Osteocyte (in vitro differentiated cells): ENCODE measurements around the gene PHF21B. TPM values are rescaled to one million over a fixed set of nuclear protein-coding genes. Genes with fewer than 3 reads are reported as not detected.

Source experiments
- DNase-seq: peaks from one replicate; pipeline ENCODE4 v3.0.0; 2021; ENCODE audit warnings: mixed read lengths; ENCODE audit not compliant: unreplicated experiment; ENCODE audit errors: extremely low spot score
- H3K27ac Mint-ChIP-seq: one replicate; pipeline ENCODE4 v1.8.0; 2021; ENCODE audit warnings: mild to moderate bottlenecking, mixed read lengths; ENCODE audit not compliant: unreplicated experiment
- H3K27me3 Mint-ChIP-seq: one replicate; pipeline ENCODE4 v1.8.0; 2021; ENCODE audit warnings: mixed read lengths; ENCODE audit not compliant: unreplicated experiment
- H3K36me3 Mint-ChIP-seq: one replicate; pipeline ENCODE4 v1.8.0; 2021; ENCODE audit warnings: mixed read lengths; ENCODE audit not compliant: unreplicated experiment
- H3K4me1 Mint-ChIP-seq: one replicate; pipeline ENCODE4 v1.8.0; 2021; ENCODE audit warnings: mixed read lengths; ENCODE audit not compliant: unreplicated experiment
- H3K4me3 Mint-ChIP-seq: one replicate; pipeline ENCODE4 v1.8.0; 2021; ENCODE audit warnings: mild to moderate bottlenecking, moderate library complexity, mixed read lengths; ENCODE audit not compliant: unreplicated experiment
- H3K9me3 Mint-ChIP-seq: one replicate; pipeline ENCODE4 v1.8.0; 2021; ENCODE audit warnings: mixed read lengths; ENCODE audit not compliant: unreplicated experiment
- CTCF ChIP-seq: fragments of 200-600 bp; sonication (generic); IDR thresholded peaks from 2 replicates; pipeline ENCODE4 v1.5.0; 2021; ENCODE audit warnings: antibody characterized with exemption, mild to moderate bottlenecking, moderate library complexity
- total RNA-seq: library from RNA; stranded (reverse); gene quantifications from 2 replicates; pipeline ENCODE4 v1.2.1, GENCODE V29; 2021

The PHF21B gene
- total RNA-seq, 1 donor from 2014 or later = 0.54 TPM

DNA sequence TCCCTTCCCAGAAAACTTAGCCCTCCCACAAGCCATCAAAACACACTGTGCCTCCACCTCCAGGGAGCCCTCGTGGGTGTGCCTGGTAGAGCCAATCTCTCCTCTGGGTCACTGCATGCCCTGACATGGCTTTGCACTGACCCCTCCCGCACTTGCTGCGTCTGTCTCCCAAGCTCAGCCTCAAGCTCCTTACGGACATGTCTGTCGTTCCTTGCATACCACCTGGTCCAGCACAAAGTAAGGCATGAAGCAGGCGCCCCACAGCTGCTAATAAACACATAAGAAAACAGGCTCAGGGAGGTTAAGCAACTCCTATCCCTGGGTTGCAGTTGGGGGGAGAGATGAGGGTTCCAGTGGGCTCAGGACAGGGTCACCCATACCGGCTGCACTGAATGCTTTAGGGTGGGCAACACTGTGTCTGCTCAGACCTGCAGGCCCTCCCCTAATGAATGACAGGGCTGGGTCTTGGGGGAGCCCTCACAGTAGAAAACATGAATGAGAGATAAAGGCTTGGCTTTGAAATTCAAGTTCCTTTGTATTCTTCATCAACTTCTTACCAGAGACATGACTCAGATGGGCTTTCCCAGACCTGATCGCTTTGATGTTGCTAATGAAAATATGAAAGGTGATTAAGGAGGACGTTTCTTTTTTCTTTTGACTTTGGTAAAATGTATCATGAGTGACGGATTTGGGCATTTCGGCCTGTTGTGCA lies 38.0 kb downstream of the PHF21B start:
- H3K36me3 Mint-ChIP-seq = no peaks in the 10 kb centered on the region
- H3K4me3 Mint-ChIP-seq = no peak overlapping the region
- H3K27me3 Mint-ChIP-seq = no peaks in the 10 kb centered on the region
- no peaks in the 10 kb centered on the region for H3K9me3 Mint-ChIP-seq
- no peak for DNase-seq
- H3K4me1 Mint-ChIP-seq = no peaks in the 10 kb centered on the region
- no peak for TF ChIP-seq CTCF
- H3K27ac Mint-ChIP-seq = no peak overlapping the region

- DNase-seq = no peak
- no peak for TF ChIP-seq CTCF
- no peaks in the 10 kb centered on the region for H3K27me3 Mint-ChIP-seq
- H3K36me3 Mint-ChIP-seq = no peaks in the 10 kb centered on the region
- H3K27ac Mint-ChIP-seq = no peak overlapping the region
- no peaks in the 10 kb centered on the region for H3K4me1 Mint-ChIP-seq
- H3K4me3 Mint-ChIP-seq = no peak overlapping the region
- no peaks in the 10 kb centered on the region for H3K9me3 Mint-ChIP-seq
Measured at GRCh38 chr22:44970291-44970690, 39.5 kb downstream of the PHF21B start.

DNA sequence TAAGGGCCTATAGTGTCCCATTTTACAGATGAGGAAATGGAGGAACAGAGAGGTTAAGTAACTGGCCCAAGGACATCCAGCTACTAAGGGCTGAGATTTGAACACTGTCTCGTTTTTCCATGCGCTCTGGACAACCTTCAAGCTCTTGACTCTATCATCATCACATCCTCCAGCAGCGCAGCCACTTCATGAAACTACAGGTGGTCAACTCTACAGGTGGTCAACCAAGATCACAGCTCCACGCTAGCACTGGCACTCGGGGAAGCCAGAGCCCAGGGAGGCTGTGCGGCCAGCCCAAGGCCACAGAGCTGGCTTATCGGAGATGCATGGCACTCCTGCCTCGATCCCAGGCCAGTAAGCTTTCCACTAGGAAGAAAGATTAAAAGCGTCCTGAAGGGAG lies 40.0 kb downstream of the PHF21B start:
- no peak for TF ChIP-seq CTCF
- H3K27me3 Mint-ChIP-seq = no peaks in the 10 kb centered on the region
- H3K27ac Mint-ChIP-seq = no peak overlapping the region
- H3K4me1 Mint-ChIP-seq = no peaks in the 10 kb centered on the region
- no peak for DNase-seq
- H3K4me3 Mint-ChIP-seq = no peak overlapping the region
- no peaks in the 10 kb centered on the region for H3K9me3 Mint-ChIP-seq
- H3K36me3 Mint-ChIP-seq = no peaks in the 10 kb centered on the region

GRCh38 chr22:44968736-44969135 lies 41.1 kb downstream of the PHF21B start:
- Mint-ChIP-seq H3K27ac (no peak overlapping the region), H3K9me3 (no peaks in the 10 kb centered on the region), H3K4me1 (no peaks in the 10 kb centered on the region), H3K36me3 (no peaks in the 10 kb centered on the region), H3K4me3 (no peak overlapping the region), H3K27me3 (no peaks in the 10 kb centered on the region)
- TF ChIP-seq CTCF = no peak
- DNase-seq = no peak

- H3K4me3 Mint-ChIP-seq = no peak overlapping the region
- H3K36me3 Mint-ChIP-seq = no peaks in the 10 kb centered on the region
Measured at GRCh38 chr22:44965171-44965570, 44.6 kb downstream of the PHF21B start.

More at GRCh38 chr22:44965171-44965570, 44.6 kb downstream of the PHF21B start:
- Mint-ChIP-seq H3K27ac (no peak overlapping the region), H3K4me1 (no peaks in the 10 kb centered on the region), H3K27me3 (no peaks in the 10 kb centered on the region), H3K9me3 (no peaks in the 10 kb centered on the region)
- DNase-seq = no peak
- no peak for TF ChIP-seq CTCF
